ENCODE results near the gene EHBP1L1.

The EHBP1L1 gene

GRCh38 chr11:65539744-65540289, 36.0 kb upstream of the EHBP1L1 start:
- peak overlapping the region; percentile 82 for H3K4me3 ChIP-seq (ENCODE audit: low read depth, low read length)
- no peak for TF ChIP-seq CTCF (IDR thresholded peaks at IDR 0.05; ENCODE audit: borderline replicate concordance, insufficient read depth, low read depth, low read length)

GRCh38 chr11:65540290-65541092, 35.4 kb upstream of the EHBP1L1 start:
- peak overlapping the region; percentile 82 for H3K4me3 ChIP-seq (ENCODE audit: low read depth, low read length)
- TF ChIP-seq CTCF (IDR thresholded peaks at IDR 0.05; ENCODE audit: borderline replicate concordance, insufficient read depth, low read depth, low read length), result peak; percentile 80

GRCh38 chr11:65541093-65541982, 34.5 kb upstream of the EHBP1L1 start:
- peak overlapping the region; percentile 82 for H3K4me3 ChIP-seq (ENCODE audit: low read depth, low read length)
- TF ChIP-seq CTCF (IDR thresholded peaks at IDR 0.05; ENCODE audit: borderline replicate concordance, insufficient read depth, low read depth, low read length), result no peak

- no peak overlapping the region for H3K4me3 ChIP-seq (ENCODE audit: low read depth, low read length)
- TF ChIP-seq CTCF (IDR thresholded peaks at IDR 0.05; ENCODE audit: borderline replicate concordance, insufficient read depth, low read depth, low read length), result no peak
Measured at GRCh38 chr11:65542738-65543390, 33.0 kb upstream of the EHBP1L1 start.

- H3K4me3 ChIP-seq (ENCODE audit: low read depth, low read length), result no peak overlapping the region
- no peak for TF ChIP-seq CTCF (IDR thresholded peaks at IDR 0.05; ENCODE audit: borderline replicate concordance, insufficient read depth, low read depth, low read length)
Measured at GRCh38 chr11:65545853-65546216, 30.0 kb upstream of the EHBP1L1 start.

GRCh38 chr11:65546217-65546958, 29.5 kb upstream of the EHBP1L1 start:
- TF ChIP-seq CTCF (IDR thresholded peaks at IDR 0.05; ENCODE audit: borderline replicate concordance, insufficient read depth, low read depth, low read length), result no peak
- H3K4me3 ChIP-seq (ENCODE audit: low read depth, low read length), result peak overlapping the region; percentile 57
